ENCODE measurements around the gene APOLD1.

The APOLD1 gene

DNA sequence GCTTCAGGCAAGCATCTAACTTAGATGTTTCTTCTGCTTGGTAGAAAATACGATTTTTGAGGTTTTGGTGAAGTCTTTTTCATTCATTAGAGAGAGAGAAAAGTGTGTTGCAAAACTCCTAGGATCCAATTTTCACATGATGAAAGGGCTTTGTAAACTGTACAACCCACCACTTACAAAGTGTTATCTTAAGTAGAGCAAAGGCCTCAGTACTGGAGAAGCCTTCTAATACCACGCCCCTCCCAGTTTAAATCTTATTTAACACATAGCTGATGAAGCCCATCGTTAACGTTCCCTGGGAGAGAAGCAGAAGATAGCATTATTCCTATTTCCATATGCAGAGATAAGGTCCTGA lies 869 bp downstream of the APOLD1 start:
- peak overlapping the region; percentile 64 for H3K4me3 ChIP-seq (ENCODE audit: low read depth, low read length)
- TF ChIP-seq, protein P1, sequence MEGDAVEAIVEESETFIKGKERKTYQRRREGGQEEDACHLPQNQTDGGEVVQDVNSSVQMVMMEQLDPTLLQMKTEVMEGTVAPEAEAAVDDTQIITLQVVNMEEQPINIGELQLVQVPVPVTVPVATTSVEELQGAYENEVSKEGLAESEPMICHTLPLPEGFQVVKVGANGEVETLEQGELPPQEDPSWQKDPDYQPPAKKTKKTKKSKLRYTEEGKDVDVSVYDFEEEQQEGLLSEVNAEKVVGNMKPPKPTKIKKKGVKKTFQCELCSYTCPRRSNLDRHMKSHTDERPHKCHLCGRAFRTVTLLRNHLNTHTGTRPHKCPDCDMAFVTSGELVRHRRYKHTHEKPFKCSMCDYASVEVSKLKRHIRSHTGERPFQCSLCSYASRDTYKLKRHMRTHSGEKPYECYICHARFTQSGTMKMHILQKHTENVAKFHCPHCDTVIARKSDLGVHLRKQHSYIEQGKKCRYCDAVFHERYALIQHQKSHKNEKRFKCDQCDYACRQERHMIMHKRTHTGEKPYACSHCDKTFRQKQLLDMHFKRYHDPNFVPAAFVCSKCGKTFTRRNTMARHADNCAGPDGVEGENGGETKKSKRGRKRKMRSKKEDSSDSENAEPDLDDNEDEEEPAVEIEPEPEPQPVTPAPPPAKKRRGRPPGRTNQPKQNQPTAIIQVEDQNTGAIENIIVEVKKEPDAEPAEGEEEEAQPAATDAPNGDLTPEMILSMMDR (IDR thresholded peaks at IDR 0.05; ENCODE audit: borderline replicate concordance, insufficient read depth, low read depth, low read length), result no peak

DNA sequence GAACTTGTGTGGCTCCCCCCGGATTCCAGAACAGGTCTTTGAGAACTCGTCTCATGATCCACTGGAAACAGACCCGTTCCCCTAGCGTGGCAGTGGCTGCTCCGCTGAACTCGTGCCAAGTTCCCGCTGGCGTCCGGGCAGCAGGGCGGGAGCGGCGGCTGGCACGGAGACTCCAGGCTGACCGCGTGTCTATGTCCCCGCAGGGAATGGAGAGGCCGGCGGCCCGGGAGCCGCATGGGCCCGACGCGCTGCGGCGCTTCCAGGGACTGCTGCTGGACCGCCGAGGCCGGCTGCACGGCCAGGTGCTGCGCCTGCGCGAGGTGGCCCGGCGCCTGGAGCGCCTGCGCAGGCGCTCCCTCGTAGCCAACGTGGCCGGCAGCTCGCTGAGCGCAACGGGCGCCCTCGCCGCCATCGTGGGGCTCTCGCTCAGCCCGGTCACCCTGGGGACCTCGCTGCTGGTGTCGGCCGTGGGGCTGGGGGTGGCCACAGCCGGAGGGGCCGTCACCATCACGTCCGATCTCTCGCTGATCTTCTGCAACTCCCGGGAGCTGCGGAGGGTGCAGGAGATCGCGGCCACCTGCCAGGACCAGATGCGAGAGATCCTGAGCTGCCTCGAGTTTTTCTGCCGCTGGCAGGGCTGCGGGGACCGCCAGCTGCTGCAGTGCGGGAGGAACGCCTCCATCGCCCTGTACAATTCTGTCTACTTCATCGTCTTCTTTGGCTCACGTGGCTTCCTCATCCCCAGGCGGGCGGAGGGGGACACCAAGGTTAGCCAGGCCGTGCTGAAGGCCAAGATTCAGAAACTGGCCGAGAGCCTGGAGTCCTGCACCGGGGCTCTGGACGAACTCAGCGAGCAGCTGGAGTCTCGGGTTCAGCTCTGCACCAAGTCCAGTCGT lies 1.5 kb downstream of the APOLD1 start:
- H3K4me3 ChIP-seq (ENCODE audit: low read depth, low read length), result peak overlapping the region; percentile 64
- TF ChIP-seq, protein P1 (IDR thresholded peaks at IDR 0.05; ENCODE audit: borderline replicate concordance, insufficient read depth, low read depth, low read length), result no peak

DNA sequence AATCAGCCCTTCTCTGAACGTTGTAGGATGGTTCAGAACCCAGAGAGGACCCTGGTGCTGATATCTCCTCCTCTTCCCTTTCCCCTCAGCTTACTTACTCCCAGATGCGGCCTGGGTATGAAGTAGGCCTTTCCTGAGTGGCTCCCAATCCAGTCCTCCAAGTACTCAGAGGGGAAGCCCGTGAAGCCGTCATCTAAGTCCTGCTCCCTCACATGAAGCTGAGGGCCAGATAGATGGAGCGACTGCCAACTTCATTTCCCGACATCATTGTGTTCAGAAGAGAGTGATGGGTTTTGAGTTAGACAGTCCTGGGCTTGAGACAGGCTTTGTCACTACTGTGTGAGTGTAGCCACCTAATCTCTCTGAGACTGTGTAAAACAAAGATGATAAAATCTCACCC lies 2.7 kb downstream of the APOLD1 start:
- TF ChIP-seq, protein P1 (IDR thresholded peaks at IDR 0.05; ENCODE audit: borderline replicate concordance, insufficient read depth, low read depth, low read length), result no peak
- H3K4me3 ChIP-seq (ENCODE audit: low read depth, low read length), result no peak overlapping the region

DNA sequence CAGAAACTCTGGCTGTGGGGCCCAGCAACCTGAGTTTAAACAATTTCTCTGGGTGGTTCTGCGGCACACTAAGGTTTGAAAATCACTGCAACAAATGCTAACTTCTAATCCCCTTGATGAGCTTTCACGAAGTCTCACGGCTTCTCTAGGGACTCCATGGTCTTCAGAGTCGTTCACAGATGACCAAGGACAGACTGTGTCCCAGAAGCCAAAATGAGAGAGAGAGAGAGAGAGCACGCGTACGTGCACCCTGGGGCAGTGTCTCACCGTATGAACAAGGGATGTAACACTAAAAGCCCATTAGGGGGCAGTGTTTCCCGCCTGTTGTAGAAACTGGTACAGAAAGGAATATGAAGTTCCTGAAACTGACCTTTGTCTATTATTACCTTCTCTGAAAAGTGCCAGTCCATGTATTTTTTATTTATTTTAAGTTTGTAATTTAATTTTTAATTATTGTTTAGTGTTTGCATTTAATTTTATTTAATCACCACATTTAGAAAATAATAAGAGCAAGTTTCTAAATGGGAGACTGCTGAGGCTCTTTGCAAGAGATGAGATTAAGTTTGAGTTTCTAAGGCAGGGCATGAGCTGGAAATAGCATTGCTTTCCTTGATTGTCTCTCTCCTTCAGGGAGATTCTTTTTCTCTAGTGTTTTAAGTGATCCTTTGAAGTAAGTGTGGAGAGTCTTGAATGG lies 3.4 kb downstream of the APOLD1 start:
- TF ChIP-seq, protein P1 (IDR thresholded peaks at IDR 0.05; ENCODE audit: borderline replicate concordance, insufficient read depth, low read depth, low read length), result peak; percentile 65
- H3K4me3 ChIP-seq (ENCODE audit: low read depth, low read length), result no peak overlapping the region

DNA sequence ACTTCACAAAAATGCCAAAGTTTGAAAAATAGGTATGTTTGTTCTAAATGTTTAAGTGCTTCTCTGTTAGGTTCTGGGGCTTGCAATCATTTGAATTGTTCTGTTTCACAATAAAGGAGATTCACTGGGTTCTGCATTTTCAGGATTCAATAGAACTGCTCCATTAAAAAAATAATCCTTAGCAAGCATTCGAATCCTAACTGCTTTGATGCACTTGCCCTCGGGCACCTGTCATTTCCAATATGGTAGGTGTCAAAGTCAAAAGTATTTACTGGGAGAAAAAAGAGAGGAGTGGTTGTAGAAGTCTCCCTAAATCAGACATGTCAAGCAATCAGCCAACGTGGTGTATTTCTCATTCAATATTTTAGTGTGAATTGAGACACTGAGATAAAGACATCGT lies 5.5 kb downstream of the APOLD1 start:
- TF ChIP-seq, protein P1 (IDR thresholded peaks at IDR 0.05; ENCODE audit: borderline replicate concordance, insufficient read depth, low read depth, low read length), result no peak
- no peak overlapping the region for H3K4me3 ChIP-seq (ENCODE audit: low read depth, low read length)

DNA sequence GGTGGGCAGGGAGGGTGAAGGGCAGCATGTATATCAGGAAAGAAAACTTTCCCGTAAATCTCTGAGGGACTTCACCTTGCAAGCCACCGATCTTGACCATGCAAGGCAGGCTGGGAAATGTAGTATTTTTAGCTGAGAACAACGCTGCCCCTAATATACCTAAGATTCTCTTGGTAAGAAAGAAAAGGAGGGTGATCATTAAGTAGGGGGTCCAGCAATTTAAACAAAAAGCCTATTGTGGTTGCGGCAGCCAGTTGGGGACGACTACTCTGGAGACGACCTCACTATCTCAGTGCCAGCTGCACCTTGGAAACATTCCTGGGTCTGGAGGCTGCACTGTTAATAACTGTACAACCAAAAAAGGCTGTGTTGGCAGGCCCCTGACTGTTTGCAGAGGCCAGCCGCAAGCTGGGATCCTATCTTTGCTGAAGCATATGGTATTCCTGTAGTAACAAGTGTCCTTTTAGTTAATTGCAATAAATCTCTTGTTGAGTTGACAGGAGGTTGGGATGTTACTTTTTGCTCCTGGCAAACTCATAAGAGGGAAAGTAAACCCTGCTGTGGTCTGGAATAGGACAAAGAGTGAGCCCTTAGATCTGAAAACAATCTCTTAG lies 6.4 kb downstream of the APOLD1 start:
- no peak overlapping the region for H3K4me3 ChIP-seq (ENCODE audit: low read depth, low read length)

More for the DNA sequence above, 6.4 kb downstream of the APOLD1 start:
- TF ChIP-seq, protein P1 (IDR thresholded peaks at IDR 0.05; ENCODE audit: borderline replicate concordance, insufficient read depth, low read depth, low read length), result no peak

Measured in GM12875 (cell line).